Keratinocyte (primary cell): Measurements from ENCODE around the gene DPYSL5. TPM values are rescaled to one million over a fixed set of nuclear protein-coding genes. Genes with fewer than 3 reads are reported as not detected.

Experiments used
- DNase-seq: peaks from one replicate; pipeline ENCODE4 v3.0.0-alpha.2; 2011; ENCODE audit warnings: low read depth, missing footprints, low spot score
- FAIRE-seq: peaks from 2 replicates; lab custom pipeline; 2011; peaks lifted over from hg19 to GRCh38; lab: Jason Lieb, UNC
- H2AFZ ChIP-seq: 2 replicates; pipeline ENCODE4 v1.6.0; 2012; ENCODE audit warnings: low read length, control low read depth, inconsistent platforms; ENCODE audit not compliant: control insufficient read depth
- H3K27ac ChIP-seq: 2 replicates; pipeline ENCODE4 v1.5.1; 2011; ENCODE audit warnings: low read length; ENCODE audit not compliant: control insufficient read depth, insufficient read depth
- H3K27me3 ChIP-seq: 3 replicates; pipeline ENCODE4 v1.6.0; 2011; ENCODE audit warnings: low read length; ENCODE audit not compliant: control insufficient read depth, insufficient read depth; ENCODE audit errors: extremely low read depth
- H3K36me3 ChIP-seq, 2 experiments: 2 replicates in 1 of 2; 3 replicates in 1 of 2; pipeline ENCODE4 v1.5.1; 2011; ENCODE audit warnings: low read length in 2 of 2, mild to moderate bottlenecking in 1 of 2; ENCODE audit not compliant: control insufficient read depth in 2 of 2, insufficient read depth in 2 of 2; ENCODE audit errors: extremely low read depth in 1 of 2
- H3K4me1 ChIP-seq: 3 replicates; pipeline ENCODE4 v1.5.1; 2011; ENCODE audit warnings: low read length; ENCODE audit not compliant: control insufficient read depth, insufficient read depth; ENCODE audit errors: extremely low read depth
- H3K4me2 ChIP-seq: 3 replicates; pipeline ENCODE4 v1.6.0; 2011; ENCODE audit warnings: low read depth, low read length; ENCODE audit not compliant: control insufficient read depth, insufficient read depth; ENCODE audit errors: extremely low read depth
- H3K4me3 ChIP-seq, 3 experiments: fragments of 200-600 bp in 1 of 3; sonication (generic) in 1 of 3; 2 replicates in 2 of 3; 3 replicates in 1 of 3; pipeline ENCODE4 v1.5.1; 2011 to 2016; ENCODE audit warnings: low read length in 3 of 3, mild to moderate bottlenecking in 3 of 3, control low read depth in 2 of 3, inconsistent platforms in 1 of 3, low read depth in 1 of 3, mixed read lengths in 1 of 3, mixed run types in 1 of 3, moderate library complexity in 1 of 3; ENCODE audit not compliant: control insufficient read depth in 2 of 3, insufficient read depth in 2 of 3; ENCODE audit errors: extremely low read depth in 1 of 3
- H3K79me2 ChIP-seq: 2 replicates; pipeline ENCODE4 v1.6.0; 2012; ENCODE audit warnings: low read length; ENCODE audit not compliant: control insufficient read depth, insufficient read depth
- H3K9ac ChIP-seq: 3 replicates; pipeline ENCODE4 v1.6.0; 2011; ENCODE audit warnings: low read length; ENCODE audit not compliant: control insufficient read depth, insufficient read depth; ENCODE audit errors: extremely low read depth
- H3K9me1 ChIP-seq: 3 replicates; pipeline ENCODE4 v1.6.0; 2011; ENCODE audit warnings: low read length; ENCODE audit not compliant: control insufficient read depth, insufficient read depth; ENCODE audit errors: extremely low read depth
- H3K9me3 ChIP-seq: 2 replicates; pipeline ENCODE4 v1.5.1; 2012; ENCODE audit warnings: low read depth, low read length; ENCODE audit not compliant: control insufficient read depth
- H4K20me1 ChIP-seq: 3 replicates; pipeline ENCODE4 v1.6.0; 2011; ENCODE audit warnings: low read length; ENCODE audit not compliant: control insufficient read depth, insufficient read depth; ENCODE audit errors: extremely low read depth
- EZH2 ChIP-seq: IDR thresholded peaks from one replicate; pipeline ENCODE4 v1.6.1; 2012; ENCODE audit warnings: inconsistent platforms, mild to moderate bottlenecking, low read length, moderate library complexity
- dilution Hi-C: fragments of 300-500 bp; cut with MboI; formaldehyde crosslinking; loops from one replicate; pipeline ENCODE4 v1.7.0; 2020; ENCODE audit warnings: low sequenced_read_pairs; ENCODE audit not compliant: extremely low pct_ligation_motif_present
- polyA plus RNA-seq, 5 experiments: library from polyadenylated mRNA; depleted of rRNA in 3 of 5; stranded (reverse) in 3 of 5; stranded (forward) in 1 of 5; unstranded in 1 of 5; fragments of >200 nt; gene quantifications; 1 replicate in 1 of 5; 2 replicates in 3 of 5; 3 replicates in 1 of 5; pipeline versions ENCODE4 v1.2.1 to v1.2.3, GENCODE V29; 2011 to 2012; ENCODE audit warnings: missing spikeins in 2 of 5, low read depth in 1 of 5, low replicate concordance in 1 of 5
- TF ChIP-seq, protein P1 (sequence below), 3 experiments: IDR thresholded peaks in 1 of 3; conservative IDR thresholded peaks in 1 of 3; optimal IDR thresholded peaks in 1 of 3; 2 replicates in 2 of 3; 3 replicates in 1 of 3; pipeline versions ENCODE3 to v1.5.1; 2011; ENCODE audit warnings: low read length in 3 of 3, mild to moderate bottlenecking in 3 of 3, moderate library complexity in 2 of 3, control low read depth in 1 of 3, inconsistent platforms in 1 of 3; ENCODE audit not compliant: insufficient read depth in 2 of 3; ENCODE audit errors: extremely low read depth in 1 of 3

DPYSL5 gene
- polyA plus RNA-seq, 1 donor (not counting 4 experiments of a cell fraction or from before 2014, with no cell fraction given) = not detected

DNA sequence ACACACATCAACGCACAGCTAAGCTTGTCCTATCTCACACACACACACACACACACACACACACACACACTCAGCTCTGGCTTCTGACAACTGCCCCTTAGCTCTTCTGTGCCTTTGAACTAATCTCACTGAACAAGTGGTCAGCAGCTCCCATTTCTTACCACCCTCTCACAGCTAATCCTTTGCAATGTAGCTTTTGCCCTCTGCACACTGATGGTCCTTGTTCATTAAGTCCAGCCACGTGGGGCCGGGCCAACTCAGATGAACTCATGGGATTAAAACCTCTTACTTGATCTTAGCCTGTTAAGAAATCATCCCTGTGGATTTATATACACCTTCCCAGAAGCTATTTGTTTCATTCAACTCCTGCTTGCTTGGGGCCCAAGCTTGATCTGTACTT, 36.6 kb downstream of the DPYSL5 start:
- no peaks in the 10 kb centered on the region for H3K9me3 ChIP-seq
- no peaks in the 10 kb centered on the region for H3K36me3 ChIP-seq
- H3K4me2 ChIP-seq = no peak overlapping the region
- no peak overlapping the region for H2AFZ ChIP-seq
- no peaks in the 10 kb centered on the region for H3K9me1 ChIP-seq
- dilution Hi-C loops = no loop called here
- no peaks in the 10 kb centered on the region for H3K79me2 ChIP-seq
- FAIRE-seq (no peak), DNase-seq (no peak)
- H3K4me3 ChIP-seq = no peak overlapping the region
- peaks cover 12% of the 10 kb centered on the region for H3K27me3 ChIP-seq
- H4K20me1 ChIP-seq = no peaks in the 10 kb centered on the region
- TF ChIP-seq, protein P1, sequence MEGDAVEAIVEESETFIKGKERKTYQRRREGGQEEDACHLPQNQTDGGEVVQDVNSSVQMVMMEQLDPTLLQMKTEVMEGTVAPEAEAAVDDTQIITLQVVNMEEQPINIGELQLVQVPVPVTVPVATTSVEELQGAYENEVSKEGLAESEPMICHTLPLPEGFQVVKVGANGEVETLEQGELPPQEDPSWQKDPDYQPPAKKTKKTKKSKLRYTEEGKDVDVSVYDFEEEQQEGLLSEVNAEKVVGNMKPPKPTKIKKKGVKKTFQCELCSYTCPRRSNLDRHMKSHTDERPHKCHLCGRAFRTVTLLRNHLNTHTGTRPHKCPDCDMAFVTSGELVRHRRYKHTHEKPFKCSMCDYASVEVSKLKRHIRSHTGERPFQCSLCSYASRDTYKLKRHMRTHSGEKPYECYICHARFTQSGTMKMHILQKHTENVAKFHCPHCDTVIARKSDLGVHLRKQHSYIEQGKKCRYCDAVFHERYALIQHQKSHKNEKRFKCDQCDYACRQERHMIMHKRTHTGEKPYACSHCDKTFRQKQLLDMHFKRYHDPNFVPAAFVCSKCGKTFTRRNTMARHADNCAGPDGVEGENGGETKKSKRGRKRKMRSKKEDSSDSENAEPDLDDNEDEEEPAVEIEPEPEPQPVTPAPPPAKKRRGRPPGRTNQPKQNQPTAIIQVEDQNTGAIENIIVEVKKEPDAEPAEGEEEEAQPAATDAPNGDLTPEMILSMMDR (optimal IDR thresholded peaks at IDR 0.05 in 1 of 3, IDR thresholded peaks at IDR 0.05 in 1 of 3, conservative IDR thresholded peaks at IDR 0.05 in 1 of 3; ENCODE audit: extremely low read depth in 1 of 3, insufficient read depth in 2 of 3, low read length in 3 of 3) = no peak
- TF ChIP-seq EZH2 = no peak
- no peak overlapping the region for H3K9ac ChIP-seq
- H3K4me1 ChIP-seq = no peaks in the 10 kb centered on the region
- no peak overlapping the region for H3K27ac ChIP-seq

DNA sequence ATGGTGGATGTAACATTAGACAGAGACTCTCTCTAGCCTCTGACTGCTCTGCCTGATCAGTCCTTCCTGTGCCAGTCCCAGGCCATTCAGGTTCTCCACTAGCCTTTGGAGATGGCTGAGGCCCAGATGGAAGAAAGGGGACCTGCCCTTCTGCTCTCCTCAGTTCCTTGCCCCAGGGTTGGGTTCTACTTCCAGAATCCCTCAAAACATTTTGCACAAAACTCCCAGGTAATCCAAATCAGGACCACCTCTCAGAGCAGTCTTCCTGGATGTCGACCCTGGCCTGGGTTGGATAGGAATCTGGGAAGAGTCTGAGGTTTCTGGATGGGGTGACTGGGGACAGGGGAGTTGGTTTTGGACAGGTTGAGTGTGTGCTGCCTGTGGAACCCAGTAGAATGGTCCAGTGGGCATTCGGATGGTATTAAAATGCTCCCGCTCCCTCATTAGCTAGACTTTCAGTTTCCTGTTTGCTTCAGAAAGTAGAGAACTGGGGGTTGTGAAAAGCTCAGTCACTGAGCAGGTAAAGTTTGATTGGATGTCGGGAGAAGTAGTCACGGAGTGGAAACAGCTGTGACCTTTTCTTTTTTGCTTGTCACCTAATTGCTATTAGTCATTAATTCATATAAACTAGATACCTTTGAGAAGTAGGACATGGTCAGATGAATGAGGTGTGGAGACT, 37.9 kb downstream of the DPYSL5 start:
- Histone ChIP-seq H3K4me3 (no peak overlapping the region), H3K9ac (no peak overlapping the region), H3K4me2 (no peak overlapping the region), H2AFZ (no peak overlapping the region), H3K27me3 (peaks cover 10% of the 10 kb centered on the region), H3K27ac (no peak overlapping the region), H3K9me3 (no peaks in the 10 kb centered on the region), H4K20me1 (no peaks in the 10 kb centered on the region), H3K4me1 (no peaks in the 10 kb centered on the region), H3K36me3 (no peaks in the 10 kb centered on the region), H3K9me1 (no peaks in the 10 kb centered on the region), H3K79me2 (no peaks in the 10 kb centered on the region)
- DNase-seq = no peak
- dilution Hi-C loops = no loop called here
- FAIRE-seq = no peak
- no peak for TF ChIP-seq EZH2
- TF ChIP-seq, protein P1 (optimal IDR thresholded peaks at IDR 0.05 in 1 of 3, IDR thresholded peaks at IDR 0.05 in 1 of 3, conservative IDR thresholded peaks at IDR 0.05 in 1 of 3; ENCODE audit: extremely low read depth in 1 of 3, insufficient read depth in 2 of 3, low read length in 3 of 3) = no peak
